NCI-H146 treated with DMSO at 0.1 percent for 48 hours (cell line): ENCODE results near the gene MAD1L1.

Source experiments
- DNase-seq: peaks from one replicate; lab custom pipeline; 2025; ENCODE audit not compliant: unreplicated experiment; lab: John Stamatoyannopoulos, UW

The MAD1L1 gene

DNA sequence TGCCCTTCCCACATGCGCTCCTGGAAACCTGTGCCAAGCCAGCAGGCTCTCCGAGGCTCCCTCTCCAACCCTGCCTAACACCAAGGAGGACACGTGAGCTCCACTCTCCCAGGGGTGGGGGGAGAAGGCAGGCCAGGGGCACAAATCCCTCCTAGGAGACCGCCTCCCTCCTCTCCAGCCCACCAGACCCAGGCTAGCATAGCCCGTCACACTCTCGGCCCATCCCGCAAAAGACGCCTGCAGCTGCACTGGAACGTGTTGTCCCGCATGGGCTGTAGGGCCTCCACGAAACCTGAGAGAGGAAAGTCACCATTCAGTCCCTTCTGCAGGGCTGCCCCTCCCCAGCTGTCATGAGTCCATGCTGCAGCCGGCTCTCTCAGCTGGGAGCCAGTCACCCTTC lies 126.3 kb downstream of the MAD1L1 start:
- DNase-seq, result no peak

DNA sequence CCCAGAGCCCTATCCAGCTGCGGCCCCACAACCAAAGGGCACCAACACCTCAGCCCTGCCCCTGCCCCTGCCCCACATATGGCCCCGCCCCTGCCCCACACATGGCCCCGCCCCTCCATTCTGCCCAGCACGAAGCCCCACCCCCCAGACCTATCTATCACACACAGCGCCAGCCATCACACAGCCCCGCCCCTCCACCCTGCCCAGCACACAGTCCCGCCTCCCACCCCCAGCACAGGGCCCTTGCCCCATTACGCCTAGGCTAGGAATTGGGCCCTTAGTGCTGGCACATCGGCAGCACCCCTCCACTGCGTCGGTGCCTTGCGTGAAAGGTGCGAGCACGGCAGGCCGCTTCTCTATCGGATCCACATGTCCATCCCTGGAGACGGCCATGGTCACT lies 126.8 kb downstream of the MAD1L1 start:
- DNase-seq, result no peak

DNA sequence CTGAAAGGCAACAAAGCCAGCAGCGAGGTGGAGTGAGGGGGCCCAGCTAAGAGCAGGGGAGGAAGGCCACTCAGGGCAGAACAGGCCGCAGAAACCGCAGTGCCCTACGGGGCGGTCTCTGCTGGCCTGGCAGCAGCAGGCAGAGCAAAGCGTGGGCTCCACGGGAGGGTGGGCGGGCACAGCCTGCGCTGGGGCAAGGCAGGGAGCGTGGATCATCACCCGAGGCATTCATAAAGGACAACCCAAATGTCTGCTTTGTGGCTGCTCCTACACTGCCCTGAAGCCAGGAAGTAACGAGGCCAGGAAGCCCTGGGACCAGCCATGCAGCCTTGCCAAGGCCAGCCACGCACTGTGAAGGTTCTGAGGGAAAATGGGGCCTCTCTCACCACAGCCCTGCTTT lies 127.5 kb downstream of the MAD1L1 start:
- no peak for DNase-seq

DNA sequence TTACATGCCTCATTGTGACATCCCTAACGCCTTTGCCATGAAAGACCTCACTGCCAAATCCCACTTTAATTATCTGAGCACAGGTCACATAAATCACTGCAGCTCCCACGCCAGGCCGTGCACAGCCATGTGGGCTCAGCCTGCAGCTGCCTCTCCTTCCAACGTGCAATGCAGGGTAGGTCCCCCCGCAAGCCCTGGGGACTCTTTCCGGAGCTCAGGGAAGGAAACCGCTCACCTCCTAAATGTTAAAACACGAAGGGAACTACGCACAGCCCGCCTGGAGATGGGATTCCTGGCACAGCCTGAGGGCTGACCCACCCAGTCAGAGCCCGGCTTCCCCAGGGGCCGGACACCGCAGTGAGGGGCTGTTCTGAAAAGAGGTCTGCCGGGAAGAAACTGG lies 128.0 kb downstream of the MAD1L1 start:
- no peak for DNase-seq

DNA sequence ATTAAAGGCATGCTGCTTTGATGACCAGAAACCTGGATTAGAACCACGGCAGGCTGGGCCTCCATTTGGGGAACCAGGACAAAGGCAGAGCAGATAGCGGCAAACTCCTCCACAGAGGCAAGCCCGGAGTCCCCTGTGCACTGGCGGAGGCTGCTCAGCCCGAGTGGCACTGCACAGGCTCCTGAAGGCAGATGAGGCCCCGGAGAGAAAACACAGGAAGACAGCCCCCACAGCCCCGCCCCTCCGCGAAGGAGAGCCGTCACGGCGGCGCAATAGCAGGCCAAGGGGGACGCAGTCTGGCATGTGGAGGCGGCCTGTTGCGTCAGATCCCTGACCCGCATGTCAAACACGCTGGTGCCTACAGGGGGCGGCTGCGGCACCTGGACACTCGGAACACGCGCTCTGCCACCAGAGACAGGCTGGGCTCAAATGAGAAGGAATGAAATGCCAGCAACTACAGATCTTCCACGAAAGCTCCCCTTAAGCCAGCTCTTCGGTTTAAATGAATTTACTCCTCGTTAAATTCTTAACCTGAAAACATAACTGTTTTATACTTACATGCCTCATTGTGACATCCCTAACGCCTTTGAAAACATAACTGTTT lies 128.5 kb downstream of the MAD1L1 start:
- DNase-seq, result no peak

DNA sequence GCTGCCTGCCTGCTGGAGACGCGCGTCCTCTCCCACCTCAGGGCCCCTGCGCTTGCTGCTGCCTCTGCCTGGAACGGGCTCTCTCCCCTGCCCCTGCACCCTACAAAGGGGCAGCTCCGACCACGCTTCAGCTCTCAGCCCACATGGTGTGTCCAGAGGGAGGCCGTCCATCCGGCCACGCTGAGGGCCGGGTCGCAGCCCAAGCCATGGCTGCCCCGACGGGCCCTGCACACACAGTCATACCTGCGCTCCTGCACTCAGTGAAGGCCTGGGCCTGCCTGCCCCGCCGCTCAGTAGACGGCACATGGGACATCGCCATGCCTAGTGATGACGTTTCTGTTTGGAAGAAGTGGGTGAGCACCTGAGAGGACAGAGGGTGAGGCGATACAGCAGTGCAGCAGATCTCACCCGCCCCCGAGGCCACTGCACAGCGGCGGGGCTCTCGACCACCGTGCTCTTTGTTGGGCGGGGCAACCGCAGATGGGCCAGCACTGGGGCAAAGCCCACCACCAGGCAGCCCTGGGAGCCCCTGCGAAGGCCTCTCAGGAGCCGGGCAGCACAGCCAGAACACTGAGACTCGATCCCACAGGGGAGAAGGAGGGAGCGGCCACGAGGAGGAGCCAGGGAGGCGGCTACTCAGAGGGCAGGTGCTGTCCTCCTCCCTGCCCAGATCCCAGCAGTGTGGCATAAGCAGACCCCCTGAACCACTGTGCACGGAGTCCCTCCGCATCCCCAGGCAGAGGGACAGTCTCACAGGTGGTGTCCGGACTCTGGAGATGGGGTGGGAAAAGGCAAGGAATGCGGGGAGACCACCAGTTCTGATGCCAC lies 129.5 kb downstream of the MAD1L1 start:
- DNase-seq, result no peak

DNA sequence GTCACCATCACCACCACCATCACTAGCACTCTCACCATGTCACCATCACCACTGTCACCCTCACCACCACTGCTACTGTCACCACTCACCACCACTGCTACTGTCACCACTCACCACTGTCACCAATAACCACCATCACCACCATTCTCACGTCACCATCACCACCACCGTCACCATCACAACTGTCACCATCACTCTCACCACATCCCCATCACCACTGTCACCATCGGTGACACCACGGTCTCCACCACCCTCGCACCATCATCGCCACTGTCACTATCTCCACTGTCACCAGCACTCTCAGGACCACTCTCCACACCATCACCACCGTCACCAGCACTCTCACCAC lies 130.4 kb downstream of the MAD1L1 start:
- no peak for DNase-seq

DNA sequence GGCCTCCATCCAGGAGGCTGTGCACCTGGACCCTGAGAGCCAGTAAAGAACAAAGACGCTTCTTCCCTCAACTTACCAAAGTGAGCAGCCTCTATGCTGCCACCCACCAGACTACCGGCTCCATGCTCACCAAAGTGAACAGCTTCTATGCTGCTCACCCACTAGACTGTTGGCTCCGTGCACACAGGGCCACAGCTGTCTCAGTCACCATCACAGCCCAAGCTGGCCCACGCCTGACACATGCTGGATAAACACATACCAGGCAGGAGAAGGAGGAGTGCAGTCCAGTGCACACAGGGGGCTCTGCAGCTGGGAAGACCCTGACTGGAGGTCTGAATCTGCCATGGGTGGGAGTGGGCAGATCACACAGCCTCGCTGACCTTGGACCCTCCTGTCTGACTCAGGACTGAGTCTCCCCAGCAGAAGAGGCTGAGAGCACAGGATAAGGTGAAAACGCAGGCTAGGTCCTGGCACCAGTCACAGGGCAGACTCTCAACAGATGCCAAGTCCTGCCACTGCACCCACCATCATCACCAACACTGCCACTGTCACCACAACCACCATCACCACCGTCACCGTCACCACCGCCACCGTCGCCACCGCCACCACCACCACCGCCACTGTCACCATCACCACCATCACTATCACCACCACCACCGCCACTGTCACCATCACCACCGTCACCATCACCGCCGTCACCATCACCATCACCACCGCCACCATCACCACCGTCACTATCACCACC lies 130.9 kb downstream of the MAD1L1 start:
- no peak for DNase-seq

DNA sequence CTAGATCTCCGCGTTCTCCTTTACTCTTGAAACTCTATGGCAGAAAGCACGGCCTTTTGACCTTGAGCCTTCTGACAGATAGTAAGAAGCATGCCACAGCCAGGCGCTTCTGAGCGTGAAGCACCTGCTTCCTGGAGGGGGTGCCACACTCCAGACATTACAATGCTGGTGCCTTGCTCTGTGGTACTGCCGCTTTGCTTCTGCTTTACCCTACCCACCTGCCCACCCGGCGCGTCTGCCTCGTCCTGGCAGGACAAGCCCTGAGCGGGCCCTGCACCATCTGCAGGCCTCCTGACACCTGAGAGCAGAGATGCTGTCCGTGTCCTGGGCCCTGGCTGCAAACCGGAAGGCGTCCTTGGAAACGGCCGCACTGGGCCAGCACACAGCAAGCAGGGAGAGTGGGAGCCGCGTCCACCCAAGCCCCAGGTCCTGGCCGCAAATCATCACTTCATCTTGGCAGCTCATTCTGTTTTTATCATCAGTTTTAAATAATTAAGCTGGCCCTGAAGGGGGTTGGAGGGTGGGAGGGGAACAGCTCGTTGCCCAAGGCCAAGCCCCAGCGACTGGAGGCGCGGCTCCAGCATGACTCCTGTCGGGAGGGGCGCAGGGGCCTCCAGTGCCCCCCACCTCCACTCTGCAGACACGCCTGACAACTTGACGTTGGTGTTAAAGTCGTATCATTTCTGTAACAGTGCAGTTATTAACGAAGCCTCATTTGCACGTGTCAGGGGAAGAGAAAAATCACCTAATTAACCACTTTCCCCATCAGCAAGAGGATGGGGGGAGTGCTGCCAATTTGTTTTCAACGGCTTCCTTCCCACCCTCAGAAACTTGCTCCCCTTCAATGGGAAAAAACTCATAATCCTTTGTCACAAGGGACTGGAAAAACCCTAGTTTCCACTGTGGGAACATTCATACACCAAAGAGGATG lies 132.2 kb downstream of the MAD1L1 start:
- DNase-seq, result no peak

DNA sequence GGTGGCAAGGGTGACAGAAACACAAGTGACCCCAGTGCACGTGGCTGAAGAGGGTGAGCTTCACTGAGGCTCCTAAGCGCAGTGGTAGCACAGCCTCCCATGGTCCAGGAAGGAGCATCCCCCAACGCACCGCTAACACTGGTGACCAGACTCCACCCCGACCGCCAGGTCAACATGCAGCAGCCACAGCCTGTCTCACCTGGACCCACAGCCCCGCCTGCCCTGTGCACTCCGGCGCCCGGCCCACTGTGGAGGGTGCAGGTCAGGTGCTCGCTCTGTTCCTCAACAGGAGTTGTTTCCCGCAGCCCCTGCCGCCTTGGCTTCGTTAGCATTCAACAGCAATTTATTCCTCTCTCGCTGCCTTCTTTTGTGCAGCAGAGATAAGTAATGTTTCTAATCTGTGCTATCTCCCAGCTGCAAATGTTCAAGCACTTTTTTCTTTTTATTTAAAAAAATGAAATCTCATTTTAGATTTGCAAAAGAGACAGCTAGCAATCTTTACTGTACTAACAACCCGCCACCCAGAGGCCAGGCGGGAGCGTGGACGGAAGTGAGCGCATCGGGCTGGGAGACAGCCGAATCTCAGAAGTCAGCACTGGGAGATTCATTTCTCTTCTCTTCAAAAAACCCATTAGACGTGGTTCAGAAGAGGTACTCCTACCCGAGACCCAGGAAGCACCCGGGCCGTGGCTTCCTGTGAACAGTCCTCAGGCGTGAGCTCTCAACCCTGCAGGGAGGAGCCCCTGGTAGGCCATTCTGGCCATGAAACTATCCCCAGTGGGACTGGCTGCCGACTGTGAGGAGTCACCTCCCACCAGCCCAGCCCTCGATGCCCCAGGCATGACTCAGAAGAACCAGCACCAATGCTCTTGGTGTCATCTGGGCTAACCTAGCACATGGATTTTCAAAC lies 133.4 kb downstream of the MAD1L1 start:
- no peak for DNase-seq

DNA sequence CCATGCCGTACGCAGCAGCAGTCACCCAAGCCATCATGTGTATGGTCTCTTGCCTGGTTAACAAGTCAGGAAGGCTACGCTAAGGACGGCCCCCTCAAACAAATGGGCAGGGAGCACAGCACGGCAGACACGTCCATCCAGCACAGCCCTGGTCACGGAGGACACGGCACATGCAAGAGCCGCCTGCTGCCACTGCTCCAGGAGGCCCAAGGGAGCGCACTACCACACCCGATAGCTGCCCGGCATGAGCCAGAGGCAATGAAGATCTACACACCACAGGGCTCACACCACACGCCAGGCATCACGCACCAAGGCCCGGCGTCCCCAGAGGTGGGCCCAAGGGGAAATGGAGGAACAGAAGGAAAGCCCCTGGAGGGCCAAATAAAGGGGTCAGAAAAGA lies 134.2 kb downstream of the MAD1L1 start:
- no peak for DNase-seq

DNA sequence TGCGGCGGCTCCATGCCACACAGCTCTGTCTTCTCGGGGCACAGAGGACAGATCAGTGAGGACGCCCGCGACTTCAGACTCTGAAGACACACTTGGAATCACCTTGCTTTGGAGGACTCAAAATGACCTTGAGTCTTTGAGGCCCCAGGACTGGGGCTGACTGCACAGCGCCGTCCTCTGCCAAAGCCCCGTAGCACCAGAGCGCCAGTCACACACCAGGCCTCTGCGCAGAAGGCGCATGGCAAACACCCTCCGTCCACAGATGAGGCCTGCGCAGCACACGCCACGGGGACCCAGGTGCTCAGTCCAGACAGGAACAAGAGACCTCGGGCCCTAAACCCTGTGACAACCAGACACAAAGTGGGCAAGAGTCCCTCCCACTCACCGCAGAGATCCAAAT lies 134.7 kb downstream of the MAD1L1 start:
- no peak for DNase-seq

DNA sequence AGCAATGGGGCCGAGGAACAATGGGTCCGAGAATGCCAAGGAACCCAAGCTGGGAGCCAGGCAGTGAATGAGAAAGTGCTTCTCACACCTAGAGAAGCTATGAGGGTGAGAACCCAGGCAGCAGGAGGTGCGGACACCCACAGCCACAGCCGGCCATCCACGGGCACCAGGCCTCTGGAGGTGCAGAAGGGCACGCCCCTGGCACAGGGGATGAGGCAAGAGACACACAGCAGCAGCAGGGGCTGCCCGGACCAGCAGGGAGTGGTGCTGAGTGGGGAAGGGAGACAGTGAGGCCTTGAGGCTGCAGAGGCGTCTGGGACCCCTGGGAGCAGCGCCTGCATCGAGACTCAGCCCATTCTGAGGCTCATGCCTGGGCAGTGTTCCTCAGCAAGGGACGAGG lies 135.3 kb downstream of the MAD1L1 start:
- DNase-seq, result no peak

DNA sequence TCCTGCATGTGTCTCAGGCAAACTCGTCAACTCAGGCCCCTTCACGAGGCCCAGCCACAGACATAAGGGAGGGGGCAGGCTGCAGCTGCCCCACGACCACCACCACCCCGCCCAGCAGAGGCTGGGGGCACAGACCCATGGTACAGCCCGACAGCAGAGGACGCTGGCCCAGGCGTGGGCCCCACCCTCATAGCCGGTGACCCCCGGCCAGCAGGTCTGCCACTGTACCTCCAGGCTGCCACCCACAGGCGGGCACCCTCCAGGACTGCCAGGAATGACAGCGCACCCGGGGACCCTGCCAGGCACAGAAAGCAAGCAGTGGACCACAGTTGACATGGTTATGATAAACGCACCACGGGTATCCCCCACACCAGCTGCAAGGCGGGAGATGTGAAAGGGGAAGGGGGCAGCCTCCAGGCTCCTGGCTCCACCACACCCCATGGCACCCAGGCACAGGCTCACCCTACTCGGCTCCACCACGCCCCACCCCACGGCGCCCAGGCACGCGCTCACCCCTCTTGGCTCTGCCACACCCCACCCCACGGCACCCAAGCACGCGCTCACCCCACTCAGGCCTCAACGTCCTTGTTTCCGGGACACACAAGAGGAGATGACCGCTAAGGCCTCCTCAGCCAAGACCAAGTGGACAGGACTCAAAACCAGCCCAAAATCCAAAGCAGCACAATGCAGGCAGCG lies 135.9 kb downstream of the MAD1L1 start:
- no peak for DNase-seq

DNA sequence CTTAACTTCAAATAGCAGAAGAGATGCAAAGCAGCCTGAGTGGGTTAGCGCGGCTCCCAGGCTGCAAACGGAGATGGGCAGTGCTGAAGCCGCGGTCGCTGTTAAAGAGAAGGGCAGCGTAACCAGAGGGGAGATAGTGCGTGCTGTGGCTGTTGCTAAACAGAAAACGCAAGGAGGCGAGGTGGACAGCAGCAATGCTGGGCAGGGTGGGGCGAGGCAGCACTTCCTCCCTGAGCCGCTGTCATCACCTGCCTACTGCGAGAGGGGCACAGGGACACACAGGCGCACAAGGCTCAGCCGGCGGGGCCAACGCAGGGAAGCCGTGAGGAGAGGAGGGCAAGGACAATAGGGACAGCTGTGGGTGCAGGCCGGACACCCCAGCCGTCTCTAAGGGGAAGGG lies 137.3 kb downstream of the MAD1L1 start:
- DNase-seq, result no peak

DNA sequence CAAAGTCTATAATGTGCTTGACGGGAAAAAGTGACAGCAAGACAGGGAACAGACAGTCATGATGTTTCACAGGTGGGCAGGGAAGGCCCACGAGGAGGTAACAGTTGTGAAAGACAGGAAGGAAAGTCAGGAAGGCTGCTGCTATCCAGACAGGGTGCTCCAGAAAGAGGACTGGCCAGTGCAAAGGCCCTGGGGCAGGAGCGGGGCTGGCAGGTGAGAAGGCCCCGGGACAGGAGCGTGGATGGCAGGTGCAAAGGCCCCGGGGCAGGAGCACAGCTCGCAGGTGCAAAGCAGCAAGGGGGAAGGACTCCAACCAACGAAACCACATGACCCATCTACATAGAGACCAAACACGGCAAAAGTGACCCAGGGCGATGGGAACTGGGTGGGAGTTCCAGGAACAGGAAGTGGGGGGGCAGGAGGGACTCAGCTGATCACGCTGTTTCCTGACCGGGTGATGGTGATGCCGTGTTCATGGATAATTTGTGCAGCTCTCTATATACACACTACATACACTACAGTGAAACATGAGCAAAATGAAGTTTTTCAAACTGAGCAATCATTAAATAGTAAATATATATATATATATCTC lies 138.2 kb downstream of the MAD1L1 start:
- no peak for DNase-seq

DNA sequence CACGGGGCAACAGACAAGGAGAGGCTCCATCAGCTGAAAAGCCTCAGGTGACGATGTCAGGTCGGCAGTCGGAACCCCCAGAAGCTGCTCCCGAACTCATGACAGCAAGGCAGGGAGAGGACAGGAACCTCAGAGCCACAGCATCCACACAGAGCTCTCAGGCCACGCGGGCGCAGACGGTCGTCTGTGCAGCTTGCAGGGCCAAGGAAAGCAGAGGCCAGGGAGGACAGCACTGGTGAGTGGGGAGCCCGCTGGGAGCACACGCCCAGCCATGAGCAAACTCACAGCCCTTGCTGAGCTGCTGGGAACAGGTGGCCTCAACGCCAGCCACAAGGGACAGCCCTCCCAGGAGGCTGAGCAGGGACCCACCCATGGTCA lies 138.9 kb downstream of the MAD1L1 start:
- no peak for DNase-seq

DNA sequence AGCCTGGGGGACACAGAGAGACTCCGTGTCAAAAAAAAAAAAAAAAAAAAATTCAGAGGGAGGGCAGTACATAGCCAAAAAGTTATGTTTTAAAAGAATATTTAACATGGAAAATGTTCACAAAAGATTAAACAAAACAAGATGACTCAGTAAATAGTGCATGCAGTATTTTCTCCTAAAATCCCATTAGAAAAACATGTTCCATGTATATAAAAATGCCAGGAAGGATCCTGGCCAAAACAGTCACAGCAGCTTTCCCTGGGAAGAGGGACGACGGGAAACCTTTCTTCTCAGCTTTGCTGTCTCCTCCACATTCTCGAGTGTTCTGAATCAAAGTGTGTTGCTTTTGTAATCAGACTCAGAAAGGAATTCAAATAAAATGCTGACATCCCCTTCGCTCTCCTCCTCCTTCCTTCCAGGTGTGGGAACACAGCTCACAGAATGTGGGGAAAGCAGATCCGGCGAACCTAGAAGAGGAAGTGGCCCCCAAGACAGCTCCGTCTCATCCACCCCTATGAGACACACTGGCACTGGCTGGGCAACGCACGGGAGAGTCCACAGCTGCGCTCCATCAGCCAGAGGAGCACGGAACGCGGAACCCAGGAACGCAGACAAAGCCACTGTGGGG lies 139.4 kb downstream of the MAD1L1 start:
- no peak for DNase-seq

DNA sequence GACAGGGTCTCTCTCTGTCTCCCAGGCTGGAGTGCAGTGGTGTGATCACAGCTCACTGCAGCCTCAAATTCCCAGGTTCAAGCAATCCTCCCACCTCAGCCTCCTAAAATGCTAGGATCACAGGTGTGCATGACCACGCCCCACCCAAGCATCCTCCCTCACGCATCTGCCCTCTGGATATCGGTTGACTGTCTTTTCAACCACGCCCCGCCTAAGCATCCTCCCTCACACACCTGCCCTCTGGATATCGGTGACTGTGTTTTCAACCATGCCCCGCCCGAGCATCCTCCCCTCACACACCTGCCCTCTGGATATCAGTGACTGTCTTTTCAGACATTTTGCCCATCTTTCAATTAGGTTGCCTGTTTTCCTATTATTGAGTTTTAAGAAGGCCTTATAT lies 140.5 kb downstream of the MAD1L1 start:
- DNase-seq, result peak; percentile 11
